NCI-H146 treated with DMSO at 0.1 percent for 48 hours (cell line): ENCODE data around the gene VDR.
A peak's percentile ranks its signal among the peaks of the same experiment; 100 is the strongest.

ENCODE experiments used
- DNase-seq: peaks from one replicate; lab custom pipeline; 2025; ENCODE audit not compliant: unreplicated experiment; lab: John Stamatoyannopoulos, UW

VDR gene

GRCh38 chr12:47931187-47931586, 26.4 kb upstream of the VDR start:
- DNase-seq = no peak

- no peak for DNase-seq
Observed at GRCh38 chr12:47930634-47931033, 25.8 kb upstream of the VDR start.

- DNase-seq = no peak
Observed at GRCh38 chr12:47927346-47927745, 22.6 kb upstream of the VDR start.

GRCh38 chr12:47921907-47922306, 17.1 kb upstream of the VDR start:
- DNase-seq = no peak

- DNase-seq = no peak
Observed at GRCh38 chr12:47920913-47921312, 16.1 kb upstream of the VDR start.

- DNase-seq = no peak
Observed at GRCh38 chr12:47913081-47913480, 8.3 kb upstream of the VDR start.

GRCh38 chr12:47912556-47912955, 7.8 kb upstream of the VDR start:
- DNase-seq = no peak

- DNase-seq = no peak
Observed at GRCh38 chr12:47910981-47911380, 6.2 kb upstream of the VDR start.

- DNase-seq = no peak
Observed at GRCh38 chr12:47910486-47910885, 5.7 kb upstream of the VDR start.

- no peak for DNase-seq
Observed at GRCh38 chr12:47909839-47910465, 5.2 kb upstream of the VDR start.

- DNase-seq = no peak
Observed at GRCh38 chr12:47908738-47909137, 3.9 kb upstream of the VDR start.

GRCh38 chr12:47907851-47908454, 3.2 kb upstream of the VDR start:
- no peak for DNase-seq

- peak; percentile 36 for DNase-seq
Observed at GRCh38 chr12:47903927-47904712, 674 bp downstream of the VDR start.

GRCh38 chr12:47903151-47903611, 1.6 kb downstream of the VDR start:
- DNase-seq = no peak

- DNase-seq = no peak
Observed at GRCh38 chr12:47902131-47902639, 2.6 kb downstream of the VDR start.

GRCh38 chr12:47901718-47902093, 3.1 kb downstream of the VDR start:
- DNase-seq = no peak

GRCh38 chr12:47901063-47901717, 3.6 kb downstream of the VDR start:
- no peak for DNase-seq

- DNase-seq = no peak
Observed at GRCh38 chr12:47900131-47901062, 4.4 kb downstream of the VDR start.

GRCh38 chr12:47899466-47899865, 5.3 kb downstream of the VDR start:
- no peak for DNase-seq

- DNase-seq = peak; percentile 87
Observed at GRCh38 chr12:47896633-47897032, 8.2 kb downstream of the VDR start.
